A549 (cell line): ENCODE results near the gene GRIK4.

Source experiments
- CEBPB ChIP-seq, 2 experiments: fragments of >200 bp in 1 of 2; sonication (Bioruptor Twin) in 1 of 2; formaldehyde crosslinking in 1 of 2; IDR thresholded peaks; 2 replicates each; pipeline ENCODE4 v1.6.1; 2012 to 2016
- EP300 ChIP-seq, 2 experiments: fragments of >200 bp; sonication (Bioruptor Twin); formaldehyde crosslinking; IDR thresholded peaks; 2 replicates in 1 of 2; 3 replicates in 1 of 2; pipeline ENCODE4 v1.6.1; 2016 to 2017
- NPAS2 ChIP-seq: fragments of 250-450 bp; sonication (Bioruptor Pico); IDR thresholded peaks from 2 replicates; pipeline ENCODE4 v1.8.0; 2022; ENCODE audit warnings: mild to moderate bottlenecking, moderate library complexity, borderline replicate concordance
- PHF8 ChIP-seq: fragments of 200-600 bp; sonication (generic); IDR thresholded peaks from 2 replicates; pipeline ENCODE4 v1.6.1; 2016; ENCODE audit warnings: low read depth, mild to moderate bottlenecking, antibody characterized with exemption, moderate library complexity, borderline replicate concordance
- POLR2A ChIP-seq: IDR thresholded peaks from 2 replicates; pipeline ENCODE4 v1.6.1; 2012; ENCODE audit warnings: mild to moderate bottlenecking, low read length
- SMC3 ChIP-seq: fragments of >200 bp; sonication (Bioruptor Twin); formaldehyde crosslinking; IDR thresholded peaks from 3 replicates; pipeline ENCODE4 v1.6.1; 2018; ENCODE audit warnings: inconsistent platforms
- TF ChIP-seq, protein P1 (sequence below): fragments of >200 bp; sonication (Bioruptor Twin); formaldehyde crosslinking; IDR thresholded peaks from 3 replicates; pipeline ENCODE4 v1.5.1; 2016
- TF ChIP-seq, protein P2 (sequence below): IDR thresholded peaks from 2 replicates; pipeline ENCODE4 v1.6.1; 2012
- TF ChIP-seq, protein P3 (sequence below): fragments of 450-650 bp; IDR thresholded peaks from 2 replicates; pipeline ENCODE4 v1.6.1; 2014; ENCODE audit warnings: antibody characterized with exemption
- TF ChIP-seq, protein P4 (sequence below): fragments of >200 bp; sonication (Bioruptor Twin); formaldehyde crosslinking; IDR thresholded peaks from 3 replicates; pipeline ENCODE4 v1.6.1; 2016

DNA sequence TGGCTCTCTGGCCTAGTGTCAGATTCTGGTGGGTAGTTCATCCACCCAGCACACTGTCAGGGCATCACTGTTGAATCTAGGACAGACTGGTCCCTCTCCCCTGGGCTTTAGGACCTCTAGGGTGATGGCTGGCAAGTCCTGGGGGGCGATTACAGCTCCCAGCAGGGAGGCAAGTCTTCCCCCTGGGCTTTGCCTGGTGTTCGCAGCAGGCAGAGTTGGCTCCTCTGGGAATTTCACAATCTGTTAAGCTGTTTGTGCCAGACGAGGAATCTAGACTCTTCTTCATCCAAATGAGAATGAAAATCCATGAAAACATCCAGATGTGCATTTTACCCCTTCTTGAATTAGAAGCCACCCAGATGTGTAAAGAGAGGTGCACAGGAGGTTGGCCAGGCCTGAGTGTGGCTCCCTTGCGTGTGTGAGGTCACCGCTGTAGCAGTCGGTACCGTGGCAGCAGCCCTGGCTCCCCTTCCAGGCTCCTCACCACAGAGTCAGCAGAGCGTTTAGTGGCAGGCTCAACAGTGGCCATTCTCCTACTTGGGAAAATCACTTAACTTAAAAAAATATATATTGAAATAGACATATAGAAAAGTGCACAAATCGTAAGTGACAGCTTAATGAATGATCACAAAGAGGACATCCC is 412.4 kb downstream of the GRIK4 start:
- TF ChIP-seq POLR2A, result no peak
- TF ChIP-seq, protein P1, sequence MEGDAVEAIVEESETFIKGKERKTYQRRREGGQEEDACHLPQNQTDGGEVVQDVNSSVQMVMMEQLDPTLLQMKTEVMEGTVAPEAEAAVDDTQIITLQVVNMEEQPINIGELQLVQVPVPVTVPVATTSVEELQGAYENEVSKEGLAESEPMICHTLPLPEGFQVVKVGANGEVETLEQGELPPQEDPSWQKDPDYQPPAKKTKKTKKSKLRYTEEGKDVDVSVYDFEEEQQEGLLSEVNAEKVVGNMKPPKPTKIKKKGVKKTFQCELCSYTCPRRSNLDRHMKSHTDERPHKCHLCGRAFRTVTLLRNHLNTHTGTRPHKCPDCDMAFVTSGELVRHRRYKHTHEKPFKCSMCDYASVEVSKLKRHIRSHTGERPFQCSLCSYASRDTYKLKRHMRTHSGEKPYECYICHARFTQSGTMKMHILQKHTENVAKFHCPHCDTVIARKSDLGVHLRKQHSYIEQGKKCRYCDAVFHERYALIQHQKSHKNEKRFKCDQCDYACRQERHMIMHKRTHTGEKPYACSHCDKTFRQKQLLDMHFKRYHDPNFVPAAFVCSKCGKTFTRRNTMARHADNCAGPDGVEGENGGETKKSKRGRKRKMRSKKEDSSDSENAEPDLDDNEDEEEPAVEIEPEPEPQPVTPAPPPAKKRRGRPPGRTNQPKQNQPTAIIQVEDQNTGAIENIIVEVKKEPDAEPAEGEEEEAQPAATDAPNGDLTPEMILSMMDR, result no peak
- TF ChIP-seq SMC3, result no peak
- TF ChIP-seq NPAS2, result no peak
- TF ChIP-seq EP300 (IDR thresholded peaks at IDR 0.05), result no peak
- TF ChIP-seq, protein P2, sequence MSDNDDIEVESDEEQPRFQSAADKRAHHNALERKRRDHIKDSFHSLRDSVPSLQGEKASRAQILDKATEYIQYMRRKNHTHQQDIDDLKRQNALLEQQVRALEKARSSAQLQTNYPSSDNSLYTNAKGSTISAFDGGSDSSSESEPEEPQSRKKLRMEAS, result no peak
- no peak for TF ChIP-seq CEBPB (IDR thresholded peaks at IDR 0.05)
- TF ChIP-seq, protein P3, sequence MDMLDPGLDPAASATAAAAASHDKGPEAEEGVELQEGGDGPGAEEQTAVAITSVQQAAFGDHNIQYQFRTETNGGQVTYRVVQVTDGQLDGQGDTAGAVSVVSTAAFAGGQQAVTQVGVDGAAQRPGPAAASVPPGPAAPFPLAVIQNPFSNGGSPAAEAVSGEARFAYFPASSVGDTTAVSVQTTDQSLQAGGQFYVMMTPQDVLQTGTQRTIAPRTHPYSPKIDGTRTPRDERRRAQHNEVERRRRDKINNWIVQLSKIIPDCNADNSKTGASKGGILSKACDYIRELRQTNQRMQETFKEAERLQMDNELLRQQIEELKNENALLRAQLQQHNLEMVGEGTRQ, result no peak
- TF ChIP-seq, protein P4, sequence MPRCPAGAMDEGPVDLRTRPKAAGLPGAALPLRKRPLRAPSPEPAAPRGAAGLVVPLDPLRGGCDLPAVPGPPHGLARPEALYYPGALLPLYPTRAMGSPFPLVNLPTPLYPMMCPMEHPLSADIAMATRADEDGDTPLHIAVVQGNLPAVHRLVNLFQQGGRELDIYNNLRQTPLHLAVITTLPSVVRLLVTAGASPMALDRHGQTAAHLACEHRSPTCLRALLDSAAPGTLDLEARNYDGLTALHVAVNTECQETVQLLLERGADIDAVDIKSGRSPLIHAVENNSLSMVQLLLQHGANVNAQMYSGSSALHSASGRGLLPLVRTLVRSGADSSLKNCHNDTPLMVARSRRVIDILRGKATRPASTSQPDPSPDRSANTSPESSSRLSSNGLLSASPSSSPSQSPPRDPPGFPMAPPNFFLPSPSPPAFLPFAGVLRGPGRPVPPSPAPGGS, result no peak
- TF ChIP-seq PHF8, result no peak
